ENCODE measurements around the gene SUCNR1.
"Not testable (repeated sequence)": the region's sequence is repeated elsewhere in the genome, so short reads cannot be mapped to it uniquely, and the experiment has no call there.

Gene SUCNR1

GRCh38 chr3:151843275-151843674 lies 30.2 kb upstream of the SUCNR1 start:
- DNase-seq (ENCODE audit: extremely low read depth, low read depth), result no peak
- TF ChIP-seq, protein P1, sequence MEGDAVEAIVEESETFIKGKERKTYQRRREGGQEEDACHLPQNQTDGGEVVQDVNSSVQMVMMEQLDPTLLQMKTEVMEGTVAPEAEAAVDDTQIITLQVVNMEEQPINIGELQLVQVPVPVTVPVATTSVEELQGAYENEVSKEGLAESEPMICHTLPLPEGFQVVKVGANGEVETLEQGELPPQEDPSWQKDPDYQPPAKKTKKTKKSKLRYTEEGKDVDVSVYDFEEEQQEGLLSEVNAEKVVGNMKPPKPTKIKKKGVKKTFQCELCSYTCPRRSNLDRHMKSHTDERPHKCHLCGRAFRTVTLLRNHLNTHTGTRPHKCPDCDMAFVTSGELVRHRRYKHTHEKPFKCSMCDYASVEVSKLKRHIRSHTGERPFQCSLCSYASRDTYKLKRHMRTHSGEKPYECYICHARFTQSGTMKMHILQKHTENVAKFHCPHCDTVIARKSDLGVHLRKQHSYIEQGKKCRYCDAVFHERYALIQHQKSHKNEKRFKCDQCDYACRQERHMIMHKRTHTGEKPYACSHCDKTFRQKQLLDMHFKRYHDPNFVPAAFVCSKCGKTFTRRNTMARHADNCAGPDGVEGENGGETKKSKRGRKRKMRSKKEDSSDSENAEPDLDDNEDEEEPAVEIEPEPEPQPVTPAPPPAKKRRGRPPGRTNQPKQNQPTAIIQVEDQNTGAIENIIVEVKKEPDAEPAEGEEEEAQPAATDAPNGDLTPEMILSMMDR (IDR thresholded peaks at IDR 0.05; ENCODE audit: low read depth, low read length), result no peak

DNA sequence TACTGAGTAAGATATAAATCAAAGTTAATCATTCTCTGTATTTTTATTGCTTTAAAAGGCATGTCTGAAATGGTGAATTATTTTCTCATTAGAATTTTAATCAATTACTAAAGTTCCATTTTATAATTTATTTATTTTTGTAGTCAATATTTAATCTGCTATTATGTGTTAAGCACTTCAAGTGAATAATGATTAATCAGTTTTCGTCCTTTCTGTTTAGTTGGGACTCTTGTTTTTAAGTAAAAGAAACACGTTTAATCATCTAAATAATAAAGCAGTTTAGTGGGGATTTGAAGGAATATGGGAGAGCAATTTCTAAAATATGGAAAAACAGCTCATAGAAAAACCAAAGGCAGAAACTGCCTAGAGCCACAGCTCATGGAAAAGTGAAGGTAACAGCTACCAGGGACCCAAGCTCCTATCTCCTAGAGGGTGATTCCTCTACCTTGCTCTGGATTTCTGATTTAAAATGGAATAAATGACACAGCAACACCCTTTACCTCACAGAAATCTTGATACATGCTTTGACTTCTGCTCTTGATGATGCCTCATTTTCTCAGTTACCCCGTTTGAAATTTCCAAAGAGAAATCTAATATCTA lies 28.0 kb upstream of the SUCNR1 start:
- no peak for DNase-seq (ENCODE audit: extremely low read depth, low read depth)
- TF ChIP-seq, protein P1 (IDR thresholded peaks at IDR 0.05; ENCODE audit: low read depth, low read length), result no peak

GRCh38 chr3:151850065-151850464 lies 23.4 kb upstream of the SUCNR1 start:
- DNase-seq (ENCODE audit: extremely low read depth, low read depth), result not testable (repeated sequence)

DNA sequence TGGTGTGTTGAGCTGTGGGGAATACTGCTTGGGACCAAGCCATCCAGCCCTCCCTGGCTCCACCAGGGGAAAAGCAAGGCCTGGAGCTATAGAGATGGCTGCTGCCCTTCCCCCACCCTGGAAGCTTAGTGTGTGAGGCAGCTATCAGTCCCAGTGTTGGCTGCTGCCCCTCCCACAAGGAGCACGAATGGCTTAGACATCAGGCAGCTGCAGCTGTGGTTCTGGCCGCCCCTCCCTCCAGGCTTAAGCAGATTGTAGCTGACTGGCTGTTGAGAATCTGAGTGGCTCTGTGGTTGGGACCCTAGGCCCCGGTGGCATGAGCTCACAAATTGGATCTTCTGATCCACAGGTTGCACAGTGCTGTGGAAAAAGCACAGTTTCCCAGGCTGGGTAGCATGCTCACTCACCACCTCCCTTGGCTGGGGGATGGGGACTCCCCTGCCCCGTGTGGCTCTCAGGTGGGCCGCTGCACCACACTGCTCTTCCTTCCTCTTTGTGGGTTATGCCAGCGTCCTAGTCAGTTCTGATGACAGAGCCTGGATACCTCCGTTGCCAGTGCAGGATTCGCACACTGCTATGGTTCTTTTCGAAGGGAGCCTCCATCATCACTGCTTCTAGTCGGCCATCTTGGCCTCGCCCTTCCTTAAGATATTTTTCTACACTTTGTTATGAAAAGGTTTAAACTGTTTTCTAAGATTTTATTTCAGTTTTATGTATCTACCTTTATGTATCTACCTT lies 21.2 kb upstream of the SUCNR1 start:
- DNase-seq (ENCODE audit: extremely low read depth, low read depth), result no peak
- TF ChIP-seq, protein P1 (IDR thresholded peaks at IDR 0.05; ENCODE audit: low read depth, low read length), result no peak

DNA sequence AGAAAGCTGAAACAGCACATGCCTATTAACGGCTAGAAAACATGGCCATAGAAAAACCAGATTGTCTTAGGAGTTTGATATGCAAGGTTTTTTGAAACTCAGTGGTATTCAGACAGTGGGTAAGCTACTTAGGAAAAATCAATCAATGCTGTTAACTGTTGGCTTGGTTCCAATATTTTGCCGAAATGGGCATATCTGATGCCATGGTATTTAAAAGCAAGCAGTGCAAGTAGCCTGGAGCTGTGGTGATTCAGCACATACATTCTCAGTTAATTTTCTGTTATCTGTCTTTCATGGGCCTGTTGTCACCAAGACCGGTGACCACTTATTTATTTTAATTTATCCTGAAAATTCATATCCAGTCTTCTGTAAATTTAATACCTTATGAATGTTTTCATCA lies 17.3 kb upstream of the SUCNR1 start:
- TF ChIP-seq, protein P1 (IDR thresholded peaks at IDR 0.05; ENCODE audit: low read depth, low read length), result no peak
- no peak for DNase-seq (ENCODE audit: extremely low read depth, low read depth)

GRCh38 chr3:151856641-151857040 lies 16.8 kb upstream of the SUCNR1 start:
- no peak for DNase-seq (ENCODE audit: extremely low read depth, low read depth)
- TF ChIP-seq, protein P1 (IDR thresholded peaks at IDR 0.05; ENCODE audit: low read depth, low read length), result no peak

DNA sequence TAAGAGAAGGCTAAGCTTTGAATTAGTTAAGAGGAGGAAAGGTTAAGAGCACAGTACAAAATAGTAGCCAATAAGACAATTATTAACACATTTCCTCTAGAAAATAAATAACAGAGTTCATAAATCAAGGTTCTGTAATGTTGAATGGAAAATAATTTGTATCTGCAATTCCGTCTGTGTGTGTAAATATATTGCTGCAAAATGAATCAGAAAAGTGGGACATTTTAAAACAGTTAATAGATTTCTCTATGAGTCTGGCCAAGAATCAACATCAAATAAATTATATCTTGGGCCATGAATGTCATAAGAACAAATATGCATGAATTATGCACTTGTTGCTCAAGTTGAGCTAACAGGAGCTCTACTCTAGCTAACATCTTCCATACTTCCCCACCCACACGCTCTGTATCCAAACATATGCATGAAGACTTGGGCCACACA lies 14.2 kb upstream of the SUCNR1 start:
- no peak for DNase-seq (ENCODE audit: extremely low read depth, low read depth)
- TF ChIP-seq, protein P1 (IDR thresholded peaks at IDR 0.05; ENCODE audit: low read depth, low read length), result no peak

Measured in AG09319 (cell line).